GM19025 (cell line): Measurements from ENCODE around the gene TLR10.
"Not testable (repeated sequence)": the region's sequence is repeated elsewhere in the genome, so short reads cannot be mapped to it uniquely, and the experiment has no call there.

Source experiments
- ATAC-seq: cut with Tn5 transposase; IDR thresholded peaks from one replicate; pipeline ENCODE4 v1.9.1; 2021; ENCODE audit warnings: mild to moderate bottlenecking, low read depth, moderate library complexity; ENCODE audit not compliant: unreplicated experiment

Gene TLR10

DNA sequence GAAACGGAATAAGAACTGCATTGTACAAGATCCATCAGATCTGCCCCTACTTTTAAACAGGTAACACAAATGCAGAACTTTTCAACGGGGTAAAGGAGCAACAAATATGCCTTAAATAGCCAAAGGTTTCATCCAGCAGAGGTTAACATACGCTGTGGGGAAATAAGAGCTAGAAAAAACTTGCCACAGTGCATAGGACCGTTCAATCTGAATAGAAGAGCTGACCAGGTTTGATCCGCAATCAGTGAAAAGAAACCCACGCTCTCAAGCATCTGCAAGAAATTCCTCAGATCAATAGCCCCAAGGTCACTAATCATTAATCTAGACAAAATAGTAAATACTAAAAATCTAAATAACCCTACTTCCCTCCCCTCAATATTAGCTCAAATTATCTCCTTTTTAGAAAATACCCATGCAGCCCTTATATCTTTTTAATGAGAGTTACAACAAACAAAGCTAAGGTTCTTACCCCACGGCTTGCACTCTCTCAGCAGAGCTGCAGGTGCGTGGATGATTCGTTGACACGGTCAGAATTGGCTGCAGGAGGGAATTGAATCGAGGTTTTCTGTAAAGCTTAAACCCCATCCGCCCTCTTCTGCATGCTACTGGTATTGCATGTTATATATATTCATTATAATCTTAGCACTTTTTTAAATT, at the start of gene TLR10:
TSS of gene TLR10 (minus strand) at position 539 of the 657 bp plus-strand sequence. CDS start 7,400 bp downstream, outside the sequence.
- peak; percentile 61 for ATAC-seq

DNA sequence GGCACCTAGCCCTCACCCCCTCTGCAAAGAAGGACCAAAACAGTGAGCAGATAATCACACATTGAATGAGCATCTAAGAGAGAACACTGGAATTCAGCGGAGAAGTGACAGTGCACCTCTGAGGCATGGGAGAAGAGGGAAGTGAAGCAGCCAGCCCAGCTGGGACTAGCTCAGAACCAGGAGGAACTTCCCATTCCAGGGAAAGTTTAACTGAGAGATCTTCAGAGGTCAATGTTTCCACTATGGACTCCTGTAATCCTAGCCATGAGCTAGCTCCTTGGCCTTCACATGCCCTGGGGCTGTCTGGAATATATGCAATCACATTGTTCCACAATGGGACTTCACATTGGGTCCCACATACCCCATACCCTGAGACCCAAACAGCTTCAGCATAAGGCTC, 49.4 kb upstream of the TLR10 start:
- no peak for ATAC-seq

GRCh38 chr4:38831653-38832052, 48.9 kb upstream of the TLR10 start:
- ATAC-seq, result no peak

DNA sequence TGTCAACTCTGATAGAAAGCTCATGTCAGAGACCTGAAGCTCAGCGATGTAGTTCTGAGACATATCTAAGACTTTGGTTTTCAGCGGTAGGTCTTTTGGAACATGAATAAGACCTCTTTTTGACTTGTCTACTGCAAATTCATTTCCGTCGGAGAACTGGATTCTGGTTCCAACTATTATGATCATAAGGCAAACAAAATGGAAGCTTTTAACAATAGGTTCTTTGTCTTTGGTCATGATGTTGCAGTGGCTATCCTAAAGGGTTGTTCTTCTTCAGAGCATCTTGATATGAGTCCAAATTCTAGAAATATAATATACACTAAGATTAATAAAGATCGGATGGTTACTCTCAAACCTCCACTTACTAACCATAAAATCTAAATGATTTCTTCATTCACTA, 46.4 kb upstream of the TLR10 start:
- ATAC-seq, result no peak

DNA sequence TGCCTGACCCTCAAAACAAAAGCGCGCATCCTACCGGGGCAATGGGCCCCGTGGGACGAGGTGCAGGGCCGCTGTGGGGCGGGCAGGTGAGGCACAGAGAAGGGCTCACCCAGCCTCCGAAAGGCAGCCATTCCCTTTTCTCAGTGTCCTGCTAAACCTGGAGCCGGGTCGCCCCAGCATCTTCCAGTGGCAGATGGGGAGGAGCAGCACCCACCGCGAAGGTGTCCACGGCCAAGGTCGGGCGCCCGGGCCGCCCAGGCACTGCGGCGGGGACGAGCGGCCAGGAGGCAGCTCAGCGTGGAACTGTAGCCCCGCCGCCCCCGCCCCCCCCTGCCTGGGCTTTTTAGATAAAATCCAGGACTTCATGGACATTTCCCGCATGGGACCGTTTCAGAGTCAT, 41.0 kb upstream of the TLR10 start:
- ATAC-seq, result no peak

DNA sequence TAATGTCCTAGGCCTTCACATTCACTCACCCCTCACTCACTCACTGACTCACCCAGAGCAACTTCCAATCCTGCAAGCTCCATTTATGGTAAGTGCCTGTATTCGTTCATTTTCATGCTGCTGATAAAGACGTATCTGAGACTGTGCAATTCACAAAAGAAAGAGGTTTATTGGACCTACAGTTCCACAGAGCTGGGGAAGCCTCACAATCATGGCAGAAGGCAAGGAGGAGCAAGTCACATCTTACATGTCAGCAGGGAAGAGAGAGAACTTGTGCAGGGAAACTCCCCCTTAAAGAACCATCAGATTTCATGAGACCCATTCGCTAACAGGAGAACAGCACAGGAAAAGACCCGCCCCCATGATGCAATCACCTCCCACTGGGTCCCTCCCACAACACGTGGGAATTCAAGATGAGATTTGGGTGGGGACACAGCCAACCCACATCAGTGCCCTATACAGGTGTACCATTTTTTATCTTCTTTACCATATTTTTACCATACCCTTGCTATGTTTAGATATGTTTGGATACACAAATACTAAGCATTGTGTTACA, 40.0 kb upstream of the TLR10 start:
- ATAC-seq, result no peak

DNA sequence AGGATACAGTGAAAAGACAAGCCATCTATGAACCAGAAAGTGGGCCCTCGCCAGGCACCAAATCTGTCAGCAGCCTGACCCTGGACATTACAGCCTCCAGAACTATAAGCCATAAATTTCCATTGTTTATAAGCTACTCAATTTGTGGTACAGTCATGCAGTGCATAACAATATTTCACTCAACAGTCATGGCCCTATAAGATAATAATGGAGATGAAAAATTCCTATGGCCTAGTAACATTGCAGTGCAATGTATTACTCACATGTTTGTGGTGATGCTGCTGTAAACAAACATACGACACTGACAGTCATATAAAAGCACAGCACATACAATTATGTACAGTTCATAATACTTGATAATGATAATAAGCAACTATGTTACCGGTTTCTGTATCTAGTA, 38.9 kb upstream of the TLR10 start:
- no peak for ATAC-seq

DNA sequence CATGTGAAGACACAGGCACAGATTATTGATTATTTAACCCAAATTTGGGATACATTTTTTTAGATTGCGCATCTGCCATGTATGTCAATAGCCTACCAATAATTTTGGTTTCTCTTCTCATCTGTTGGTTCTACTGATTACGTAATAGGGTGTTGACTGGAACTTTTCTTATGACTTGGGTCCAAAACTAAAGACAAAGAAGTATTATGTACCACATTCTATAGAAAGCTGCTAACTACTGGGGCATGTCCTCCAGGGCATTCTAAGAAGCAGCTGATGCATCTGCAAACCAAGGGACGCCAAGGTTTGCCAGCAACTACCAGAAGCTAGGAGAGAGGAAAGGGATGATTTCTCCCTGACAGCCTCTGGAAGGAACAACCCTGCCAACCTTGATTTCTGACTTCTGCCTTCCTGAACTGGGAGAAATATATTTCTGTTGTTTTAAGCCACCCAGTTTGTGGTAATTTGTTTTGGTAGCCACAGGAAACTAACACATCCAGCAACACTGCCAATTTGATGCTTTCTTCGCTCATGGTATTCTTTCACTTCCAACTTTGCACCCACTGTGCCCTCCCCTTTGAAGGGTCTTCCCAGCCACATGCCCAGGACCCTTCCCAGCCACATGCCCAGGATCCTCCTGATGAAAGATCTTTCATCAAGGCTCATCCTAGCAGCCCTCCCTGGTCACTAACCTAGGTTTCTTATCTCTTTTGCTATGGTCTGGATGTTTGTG, 37.7 kb upstream of the TLR10 start:
- ATAC-seq, result no peak

GRCh38 chr4:38819569-38819968, 36.8 kb upstream of the TLR10 start:
- no peak for ATAC-seq

DNA sequence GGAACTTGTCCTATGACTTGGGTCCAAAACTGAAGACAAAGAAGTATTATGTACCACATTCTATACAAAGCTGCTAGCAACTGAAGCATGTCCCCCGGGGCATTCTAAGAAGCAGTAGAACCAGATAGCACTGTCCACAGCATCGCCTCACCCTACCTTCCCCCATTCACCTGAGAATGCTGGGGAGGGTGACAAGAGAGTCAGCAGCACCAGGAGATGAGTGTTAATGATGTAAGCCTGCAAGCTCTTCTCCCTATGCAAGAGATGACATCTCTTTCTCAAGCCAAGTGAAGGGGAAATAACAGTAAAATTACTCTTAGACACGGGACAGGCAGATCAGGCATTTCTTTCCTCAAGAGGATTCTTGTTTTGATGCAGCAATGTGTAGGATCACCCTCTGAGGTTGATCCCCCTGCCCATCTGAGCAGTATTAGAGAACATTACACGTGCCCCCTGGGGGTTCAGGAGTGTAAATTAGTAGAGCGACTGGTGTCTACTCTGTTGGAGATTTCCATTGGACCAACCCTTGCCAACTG, 35.7 kb upstream of the TLR10 start:
- ATAC-seq, result peak; percentile 56

GRCh38 chr4:38815885-38816782, 33.3 kb upstream of the TLR10 start:
- no peak for ATAC-seq

DNA sequence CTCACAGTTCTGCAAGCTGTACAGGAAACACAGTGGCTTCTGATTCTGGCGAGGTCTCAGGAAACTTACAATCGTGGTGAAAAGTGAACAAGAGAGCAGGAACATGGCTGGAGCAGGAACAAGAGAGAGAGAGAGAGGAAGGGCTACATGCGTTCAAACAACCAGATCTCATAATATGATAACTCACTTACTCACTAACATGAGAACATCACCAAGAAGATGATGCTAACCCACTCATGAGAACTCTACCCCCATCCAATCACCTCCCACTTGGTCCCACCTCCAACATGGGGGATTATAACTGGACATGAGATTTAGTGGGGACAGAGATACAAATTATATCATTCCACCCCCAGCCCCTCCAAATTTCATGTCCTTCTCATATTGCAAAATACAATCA, 31.6 kb upstream of the TLR10 start:
- no peak for ATAC-seq

GRCh38 chr4:38811297-38811696, 28.5 kb upstream of the TLR10 start:
- no peak for ATAC-seq

DNA sequence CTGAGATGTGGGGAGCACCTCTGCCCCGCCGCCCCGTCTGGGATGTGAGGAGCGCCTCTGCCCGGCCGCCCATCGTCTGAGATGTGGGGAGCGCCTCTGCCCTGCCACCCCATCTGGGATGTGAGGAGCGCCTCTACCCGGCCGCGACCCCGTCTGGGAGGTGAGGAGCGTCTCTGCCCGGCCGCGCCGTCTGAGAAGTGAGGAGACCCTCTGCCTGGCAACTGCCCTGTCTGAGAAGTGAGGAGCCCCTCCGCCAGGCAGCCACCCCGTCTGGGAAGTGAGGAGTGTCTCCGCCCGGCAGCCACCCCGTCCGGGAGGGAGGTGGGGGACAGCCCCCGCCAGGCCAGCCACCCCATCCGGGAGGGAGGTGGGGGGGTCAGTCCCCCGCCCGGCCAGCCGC, 24.7 kb upstream of the TLR10 start:
- not testable (repeated sequence) for ATAC-seq

GRCh38 chr4:38806251-38806650, 23.5 kb upstream of the TLR10 start:
- ATAC-seq, result not testable (repeated sequence)

DNA sequence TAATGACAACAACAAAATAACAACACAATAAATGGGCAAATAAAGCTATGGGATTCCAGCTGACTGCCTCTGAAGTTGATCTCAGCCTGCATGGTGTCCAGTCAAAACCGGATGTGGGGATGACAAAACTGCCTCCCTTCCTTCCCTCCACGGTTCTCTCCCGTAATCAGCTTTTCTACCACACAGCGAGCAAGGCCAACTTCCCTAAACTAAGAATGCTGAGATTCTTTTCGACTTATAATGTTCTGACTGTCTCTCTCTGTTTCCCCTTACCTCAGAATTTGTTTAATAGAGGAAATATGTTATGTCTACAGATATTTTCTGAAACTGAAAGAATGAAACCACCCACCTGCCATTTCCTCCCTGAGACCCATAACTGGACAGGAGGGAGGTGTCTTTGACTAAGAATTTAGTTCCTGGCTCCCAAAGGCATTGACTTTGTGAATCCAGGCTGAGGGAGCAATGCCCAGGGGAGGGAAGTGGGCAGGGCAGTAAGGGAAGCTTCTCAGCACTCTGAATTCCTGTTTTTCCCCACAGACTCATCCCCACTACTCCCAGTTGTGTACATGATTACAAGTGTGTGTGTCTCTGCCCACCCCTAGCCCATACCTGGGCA, 22.8 kb upstream of the TLR10 start:
- ATAC-seq, result peak; percentile 67

DNA sequence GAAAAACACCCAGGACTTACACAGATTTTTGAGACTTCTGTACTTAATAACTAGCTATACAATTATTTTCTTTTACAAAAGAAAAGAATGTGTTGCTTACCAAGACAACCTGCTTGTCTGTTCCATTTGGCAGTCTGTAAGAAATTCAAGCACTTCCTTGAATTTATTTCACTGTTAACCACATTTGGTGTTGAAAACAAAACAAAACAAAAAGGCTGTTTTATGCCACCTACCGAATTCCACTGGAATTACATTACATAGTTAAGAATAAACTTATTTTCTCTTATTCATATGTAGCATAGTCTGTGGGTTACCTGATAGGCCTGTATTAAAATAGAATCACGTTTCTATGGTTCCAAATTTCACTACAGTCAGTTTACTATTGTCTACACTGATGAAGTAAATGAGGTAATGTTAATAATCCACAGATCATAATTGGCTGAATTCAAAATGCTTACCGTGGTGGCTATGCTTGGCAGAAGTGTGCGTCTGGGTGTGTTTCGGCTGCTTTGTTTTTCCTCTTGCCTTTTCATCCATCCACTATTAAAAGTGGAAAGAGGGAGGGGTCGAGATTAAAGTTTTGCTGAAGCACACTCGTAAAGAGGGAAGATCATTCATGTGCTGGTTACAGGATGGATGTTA, 22.0 kb upstream of the TLR10 start, which contains the start of gene TLR1:
TSS of gene TLR1 (minus strand) at position 138 of the 642 bp plus-strand sequence. CDS start 5,960 bp downstream, outside the sequence.
- no peak for ATAC-seq

DNA sequence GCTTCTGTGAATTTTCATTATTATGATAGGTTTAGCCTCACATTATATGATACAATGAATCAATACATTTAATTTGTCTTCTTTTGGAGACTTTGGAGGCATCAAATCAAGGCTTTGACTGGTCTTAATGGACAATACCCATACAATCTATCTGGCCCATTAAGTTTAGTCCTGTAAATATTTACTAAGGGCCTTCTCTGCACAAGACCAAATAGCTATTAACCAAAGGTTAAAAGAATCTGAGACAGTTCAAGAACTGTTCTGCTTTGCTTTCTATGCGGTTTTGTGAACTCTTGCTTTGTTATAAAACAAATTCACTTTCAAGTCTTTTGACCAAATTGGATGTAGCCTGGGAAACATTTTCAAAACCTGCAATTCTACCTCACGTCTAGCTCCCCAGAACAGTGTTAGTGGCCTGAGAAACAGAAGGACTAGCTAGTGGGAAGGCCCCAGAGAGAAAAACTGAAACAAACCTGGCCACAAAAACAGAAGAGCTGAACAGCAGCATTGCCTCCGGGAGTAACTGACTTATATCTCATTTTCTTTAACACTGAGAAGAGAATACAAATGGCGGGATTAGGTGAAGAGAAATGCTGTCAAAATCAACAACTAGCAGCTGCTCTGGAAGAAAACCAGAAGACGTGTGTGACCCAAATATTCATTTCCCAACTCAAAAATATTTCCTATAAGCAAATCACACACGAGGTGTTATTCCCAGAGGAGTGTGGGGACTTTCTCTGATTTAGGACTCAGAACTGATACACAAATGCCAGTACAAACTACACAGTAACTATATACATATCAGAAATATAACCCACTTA, 21.3 kb upstream of the TLR10 start:
- ATAC-seq, result peak; percentile 59
